Endothelial cell of hepatic sinusoid (primary cell): ENCODE data around the gene CCDC81.
"Not testable (repeated sequence)": the region's sequence is repeated elsewhere in the genome, so short reads cannot be mapped to it uniquely, and the experiment has no call there.

Experiments used
- in situ Hi-C: cut with HindIII; loops from 2 replicates; pipeline ENCODE4 v1.10.0; 2017; ENCODE audit warnings: low sequenced_read_pairs

CCDC81 gene

GRCh38 chr11:86386746-86387145, 12.1 kb downstream of the CCDC81 start:
- in situ Hi-C loops = no loop called here

GRCh38 chr11:86388198-86388597, 13.5 kb downstream of the CCDC81 start:
- in situ Hi-C loops = no loop called here

DNA sequence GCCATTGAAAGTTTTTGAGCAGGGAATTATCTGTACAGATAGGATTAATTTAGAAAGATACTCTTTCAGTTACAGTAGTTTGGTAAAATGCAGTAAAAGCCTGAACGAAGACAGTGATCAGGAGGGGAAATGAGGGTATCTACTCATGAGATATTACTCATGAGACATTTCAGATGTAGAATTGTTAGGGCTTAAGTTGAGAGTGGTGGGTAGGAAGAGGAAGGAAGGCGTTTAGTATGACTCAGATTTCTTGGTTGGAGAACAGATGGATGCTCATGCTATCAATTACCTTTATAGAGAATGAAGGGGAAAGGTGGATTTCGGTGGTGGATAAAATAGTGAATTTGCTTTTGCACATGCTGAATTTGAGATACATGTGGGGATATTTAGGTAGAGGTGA, 15.8 kb downstream of the CCDC81 start:
- in situ Hi-C loops = no loop called here

GRCh38 chr11:86395061-86395551, 20.4 kb downstream of the CCDC81 start:
- in situ Hi-C loops = no loop called here

GRCh38 chr11:86396396-86396795, 21.7 kb downstream of the CCDC81 start:
- in situ Hi-C loops = no loop called here

DNA sequence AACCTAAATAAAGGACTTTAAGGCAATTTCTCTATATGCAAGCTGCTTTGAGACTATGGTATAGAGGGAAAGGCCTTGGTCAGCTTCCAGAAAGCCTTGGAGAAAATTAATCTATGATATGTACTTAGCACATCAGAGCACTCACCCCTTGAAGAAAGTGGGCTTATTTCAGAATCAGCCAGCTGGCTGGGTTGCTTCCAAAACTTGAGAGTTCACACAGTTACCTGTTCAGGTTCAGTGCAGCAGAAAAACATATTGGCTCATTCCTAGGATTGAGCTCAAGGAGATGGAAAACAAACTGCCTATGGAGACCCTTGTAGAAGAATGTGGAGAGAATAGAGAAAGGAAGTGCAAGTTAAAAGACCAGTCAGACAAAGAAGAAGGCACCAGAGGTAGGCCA, 22.7 kb downstream of the CCDC81 start:
- in situ Hi-C loops = no loop called here

DNA sequence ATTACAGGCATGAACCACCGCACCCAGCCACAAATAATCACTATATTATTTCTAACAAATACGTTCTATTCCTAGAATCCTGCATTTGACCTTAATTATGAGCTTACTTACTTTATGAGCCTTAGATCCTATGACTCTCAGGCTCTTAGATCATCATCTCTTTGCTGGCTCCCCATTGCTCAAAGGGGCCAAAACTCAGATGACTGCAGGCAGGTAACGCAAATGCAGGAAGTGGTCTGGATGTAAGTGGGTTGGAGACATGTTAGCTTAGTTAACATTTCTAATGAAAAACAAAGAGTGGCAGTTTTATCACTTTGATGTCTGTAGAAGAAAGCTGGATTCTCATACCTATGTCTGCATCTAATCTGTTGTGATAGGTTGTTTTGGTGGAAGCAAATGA, 23.4 kb downstream of the CCDC81 start:
- in situ Hi-C loops = no loop called here

DNA sequence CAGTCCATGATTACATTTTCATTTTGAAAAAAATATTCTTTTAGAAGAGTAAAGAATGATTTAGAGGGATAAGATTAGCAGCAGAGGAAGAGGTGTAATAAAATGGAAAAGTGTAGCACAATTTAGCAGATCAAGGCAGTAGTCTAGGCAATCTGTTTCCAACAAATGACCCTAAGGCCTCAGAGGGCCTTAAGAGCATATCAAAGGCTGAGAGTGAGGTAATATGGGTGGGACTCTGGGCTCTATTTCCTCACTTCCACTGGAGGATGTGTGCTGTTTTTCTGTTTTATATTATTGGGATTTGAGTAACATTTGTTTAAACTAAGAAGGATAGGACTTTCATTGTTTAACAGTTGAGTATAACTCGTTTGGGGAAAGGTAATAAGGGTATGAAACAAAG, 28.8 kb downstream of the CCDC81 start:
- in situ Hi-C loops = no loop called here

DNA sequence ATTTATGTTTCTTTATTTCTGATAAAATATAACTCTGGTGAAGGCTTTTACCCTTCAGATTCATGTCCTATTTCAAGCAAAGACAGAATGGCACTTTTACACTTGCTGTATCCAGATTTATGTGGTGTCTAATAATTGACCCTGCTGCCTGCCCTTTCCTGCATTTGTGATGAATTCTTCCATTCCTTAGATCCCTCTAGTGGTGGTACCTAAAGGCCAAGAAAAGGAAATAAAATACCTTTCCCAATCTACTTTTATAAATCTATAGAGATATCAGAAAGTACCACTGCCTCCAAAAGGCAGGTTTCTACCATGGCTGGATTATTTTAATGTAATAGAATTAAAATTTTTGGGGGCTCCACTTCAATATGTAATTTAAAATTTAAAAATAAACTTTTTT, 34.2 kb downstream of the CCDC81 start:
- in situ Hi-C loops = no loop called here

GRCh38 chr11:86414032-86414431, 39.3 kb downstream of the CCDC81 start:
- in situ Hi-C loops = no loop called here

GRCh38 chr11:86415026-86415425, 40.3 kb downstream of the CCDC81 start:
- in situ Hi-C loops = no loop called here

DNA sequence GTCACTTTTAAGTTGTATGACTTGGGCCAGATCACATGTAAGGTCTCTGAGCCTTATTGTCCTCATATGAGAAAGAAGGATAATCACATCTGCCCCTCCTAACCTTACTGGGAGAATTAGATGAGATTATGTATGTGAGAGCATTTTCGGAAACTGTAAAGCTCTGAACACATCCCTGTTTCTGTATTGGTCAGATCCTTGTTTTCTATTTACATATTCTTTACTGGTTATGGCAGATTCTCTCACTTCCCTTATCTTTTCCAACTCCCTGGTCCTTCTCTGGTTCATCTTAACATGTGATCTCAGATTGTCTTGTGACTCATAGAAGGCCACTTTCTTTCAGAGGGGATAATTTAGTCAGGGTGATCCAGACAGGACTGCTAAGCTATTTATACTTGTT, 41.8 kb downstream of the CCDC81 start:
- in situ Hi-C loops = no loop called here

DNA sequence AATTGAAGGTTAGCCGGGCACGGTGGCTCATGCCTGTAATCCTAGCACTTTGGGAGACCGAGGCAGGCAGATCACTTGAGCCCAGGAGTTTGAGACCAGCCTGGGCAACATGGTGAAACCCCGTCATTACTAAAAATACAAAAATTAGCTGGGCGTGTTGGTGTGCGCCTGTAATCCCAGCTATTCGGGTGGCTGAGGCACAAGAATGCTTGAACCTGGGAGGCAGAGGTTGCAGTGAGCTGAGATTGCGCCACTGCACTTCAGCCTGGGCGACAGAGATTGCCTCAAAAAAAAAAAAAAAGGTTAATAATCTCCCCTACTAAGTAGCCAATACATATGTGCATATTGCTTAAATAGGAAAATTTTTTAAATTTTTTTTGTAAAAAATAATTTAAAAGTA, 42.3 kb downstream of the CCDC81 start:
- in situ Hi-C loops = not testable (repeated sequence)

DNA sequence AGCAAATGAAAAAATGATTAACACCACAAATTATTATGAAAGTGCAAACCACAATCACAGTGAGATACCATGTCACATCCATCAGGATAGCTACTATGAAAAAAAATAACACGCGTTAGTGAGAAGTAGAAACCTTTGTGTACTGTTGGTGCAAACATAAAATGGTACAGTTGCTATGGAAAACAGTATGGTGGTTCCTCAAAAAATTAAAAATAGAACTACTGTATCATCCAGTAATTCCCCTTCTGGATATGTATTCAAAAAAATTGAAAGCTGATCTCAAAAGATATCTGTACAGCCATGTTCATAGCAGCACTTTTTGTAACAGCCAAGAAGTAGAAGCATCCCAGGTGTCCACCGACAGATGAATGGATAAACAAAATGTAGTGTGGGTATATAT, 43.4 kb downstream of the CCDC81 start:
- in situ Hi-C loops = no loop called here

DNA sequence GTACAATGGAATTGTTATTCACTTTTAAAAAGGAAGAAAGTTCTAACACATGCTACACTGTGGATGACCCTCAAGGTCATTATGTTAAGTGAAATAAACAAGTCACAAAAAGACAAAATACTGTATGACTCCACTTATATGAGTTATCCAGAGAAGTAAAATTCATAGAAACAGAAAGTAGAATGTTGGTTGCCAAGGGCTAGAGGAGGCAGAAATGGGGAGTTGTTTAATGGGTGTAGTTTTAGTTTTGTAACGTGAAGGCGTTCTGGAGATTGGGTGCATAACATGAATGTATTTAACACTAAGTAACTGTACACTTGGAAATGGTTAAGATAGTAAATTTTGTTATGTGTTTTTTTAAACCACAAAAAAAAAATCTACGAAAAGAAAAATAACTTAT, 43.8 kb downstream of the CCDC81 start:
- in situ Hi-C loops = no loop called here

- in situ Hi-C loops = no loop called here
Measured at GRCh38 chr11:86418917-86419316, 44.2 kb downstream of the CCDC81 start.

GRCh38 chr11:86421946-86422345, 47.3 kb downstream of the CCDC81 start:
- in situ Hi-C loops = no loop called here

- in situ Hi-C loops = no loop called here
Measured at GRCh38 chr11:86422371-86422770, 47.7 kb downstream of the CCDC81 start.

- in situ Hi-C loops = not testable (repeated sequence)
Measured at GRCh38 chr11:86423488-86423887, 48.8 kb downstream of the CCDC81 start.

- in situ Hi-C loops = no loop called here
Measured at GRCh38 chr11:86427441-86427840, 52.8 kb downstream of the CCDC81 start.

DNA sequence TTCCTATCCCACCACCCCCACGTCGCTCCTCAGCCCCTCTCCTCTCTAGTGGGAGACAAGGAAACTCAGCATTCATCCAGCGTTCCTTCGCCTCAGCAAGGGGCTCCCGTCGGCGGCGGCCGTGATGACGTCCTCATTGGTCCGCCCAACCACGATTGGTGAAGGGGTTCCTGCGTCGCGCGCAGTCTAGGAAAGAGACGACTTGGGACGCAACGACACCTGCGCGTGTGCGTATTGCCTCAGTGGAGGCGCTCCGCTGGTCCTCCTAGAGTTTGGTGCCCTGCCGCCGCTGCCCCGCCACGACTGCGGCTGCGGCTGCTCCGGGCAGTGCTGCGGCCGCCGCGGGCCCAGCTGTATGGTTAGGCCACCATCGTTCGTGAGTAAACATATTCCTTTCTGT, 56.6 kb downstream of the CCDC81 start:
- in situ Hi-C loops = no loop called here

DNA sequence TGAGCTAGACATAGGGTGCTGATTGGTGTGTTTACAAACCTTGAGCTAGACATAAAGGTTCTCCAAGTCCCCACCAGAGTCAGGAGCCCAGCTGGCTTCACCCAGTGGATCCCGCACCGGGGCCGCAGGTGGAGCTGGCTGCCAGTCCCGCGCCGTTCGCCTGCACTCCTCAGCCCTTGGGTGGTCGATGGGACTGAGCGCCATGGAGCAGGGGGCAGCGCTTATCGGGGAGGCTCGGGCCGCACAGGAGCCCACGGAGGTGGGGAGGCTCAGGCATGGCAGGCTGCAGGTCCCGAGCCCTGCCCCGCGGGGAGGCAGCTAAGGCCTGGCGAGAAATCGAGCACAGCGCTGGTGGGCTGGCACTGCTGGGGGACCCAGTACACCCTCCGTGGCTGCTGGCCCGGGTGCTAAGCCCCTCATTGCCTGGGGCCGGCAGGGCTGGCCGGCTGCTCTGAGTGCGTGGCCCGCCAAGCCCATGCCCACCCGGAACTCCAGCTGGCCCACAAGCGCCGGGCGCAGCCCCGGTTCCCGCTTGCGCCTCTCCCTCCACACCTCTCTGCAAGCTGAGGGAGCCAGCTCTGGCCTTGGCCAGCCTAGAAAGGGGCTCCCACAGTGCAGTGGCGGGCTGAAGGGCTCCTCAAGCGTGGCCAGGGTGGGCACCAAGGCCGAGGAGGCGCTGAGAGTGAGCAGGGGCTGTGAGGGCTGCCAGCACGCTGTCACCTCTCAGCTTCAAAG, 58.8 kb downstream of the CCDC81 start:
- in situ Hi-C loops = not testable (repeated sequence)

DNA sequence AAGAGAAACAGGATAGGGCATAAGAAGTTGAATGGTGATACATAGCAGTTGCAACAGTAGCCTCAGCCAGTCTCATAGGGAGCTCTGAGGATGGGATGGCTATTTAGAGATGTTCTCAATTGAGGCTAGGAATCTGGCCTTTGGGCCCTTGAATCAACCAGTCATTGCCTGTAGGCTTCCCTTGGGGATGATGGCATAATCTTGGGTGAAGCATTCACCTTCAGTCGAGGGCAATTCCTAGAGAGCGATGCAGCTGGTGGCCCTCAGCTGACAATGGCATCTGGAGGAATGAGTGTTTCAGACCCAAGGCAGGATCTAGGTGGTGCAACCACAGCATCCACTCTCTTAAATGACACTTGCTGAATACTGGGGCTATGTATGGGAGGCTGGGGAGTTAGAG, 61.0 kb downstream of the CCDC81 start:
- in situ Hi-C loops = no loop called here
